IMR-90 (cell line): Measurements from ENCODE around the gene TBC1D16. TPM values are rescaled to one million over a fixed set of nuclear protein-coding genes. Genes with fewer than 3 reads are reported as not detected.
"Not testable (repeated sequence)": the region's sequence is repeated elsewhere in the genome, so short reads cannot be mapped to it uniquely, and the experiment has no call there.

ENCODE experiments used
- ATAC-seq: fragments of 200-7000 bp; cut with Tn5 transposase; 2 replicates; pipeline ENCODE4 v1.9.1; 2020; ENCODE audit warnings: low read depth, mild to moderate bottlenecking, moderate library complexity
- BruUV-seq: library from RNA; stranded (reverse); fragments of 400-500 nt; replicated peaks from 2 replicates; lab custom pipeline; 2021; lab: Mats Ljungman, UMichigan
- CTCF ChIA-PET: fragments of 300-600 bp; formaldehyde crosslinking; extraction: SDS; loops from one replicate; lab custom pipeline; 2021; ENCODE audit warnings: antibody characterized with exemption; lab: Yijun Ruan, JAX
- POLR2A ChIA-PET: fragments of 300-600 bp; sonication (Branson Sonifier 250); formaldehyde crosslinking; loops from one replicate; lab custom pipeline; 2022; ENCODE audit warnings: antibody characterized with exemption; ENCODE audit not compliant: unreplicated experiment; lab: Charles Lee
- DNase-seq: peaks from one replicate; pipeline ENCODE4 v3.0.0; 2013
- H2AFZ ChIP-seq: replicated peaks from 2 replicates; pipeline ENCODE3; 2013; ENCODE audit warnings: low read length, mild to moderate bottlenecking; ENCODE audit not compliant: poor library complexity
- H2AK5ac ChIP-seq: 2 replicates; pipeline ENCODE4 v1.6.1; 2013; ENCODE audit warnings: low read depth, low read length, inconsistent platforms
- H2AK9ac ChIP-seq: replicated peaks from 2 replicates; pipeline ENCODE3; 2013; ENCODE audit warnings: mild to moderate bottlenecking, low read depth, low read length, moderate library complexity; ENCODE audit not compliant: poor library complexity
- H2BK120ac ChIP-seq: 2 replicates; pipeline ENCODE4 v1.6.1; 2013; ENCODE audit warnings: low read depth, low read length, inconsistent platforms
- H2BK15ac ChIP-seq: 3 replicates; pipeline ENCODE4 v1.6.1; 2013; ENCODE audit warnings: low read depth, low read length, inconsistent platforms
- H2BK20ac ChIP-seq: 2 replicates; pipeline ENCODE4 v1.6.1; 2013; ENCODE audit warnings: low read depth, mild to moderate bottlenecking, inconsistent platforms, low read length, moderate library complexity
- H2BK5ac ChIP-seq: 2 replicates; pipeline ENCODE4 v1.6.1; 2013; ENCODE audit warnings: mild to moderate bottlenecking, low read depth, low read length, inconsistent platforms; ENCODE audit not compliant: poor library complexity, severe bottlenecking
- H3K14ac ChIP-seq: replicated peaks from 2 replicates; pipeline ENCODE4 v1.6.1; 2013; ENCODE audit warnings: low read depth, low read length, inconsistent platforms
- H3K18ac ChIP-seq: 2 replicates; pipeline ENCODE4 v1.6.1; 2013; ENCODE audit warnings: low read depth, low read length, control low read depth
- H3K23ac ChIP-seq: 2 replicates; pipeline ENCODE4 v1.6.1; 2013; ENCODE audit warnings: low read depth, low read length, inconsistent platforms
- H3K27ac ChIP-seq: 2 replicates; pipeline ENCODE4 v1.5.1; 2013; ENCODE audit warnings: mild to moderate bottlenecking, control low read depth, low read length; ENCODE audit not compliant: insufficient read depth
- H3K27me3 ChIP-seq: 2 replicates; pipeline ENCODE4 v1.6.1; 2013; ENCODE audit warnings: low read length; ENCODE audit not compliant: control insufficient read depth, insufficient read depth
- H3K36me3 ChIP-seq: 2 replicates; pipeline ENCODE4 v1.6.1; 2013; ENCODE audit warnings: low read length, mixed read lengths; ENCODE audit not compliant: control insufficient read depth, insufficient read depth
- H3K4ac ChIP-seq: 2 replicates; pipeline ENCODE4 v1.6.1; 2013; ENCODE audit warnings: low read depth, low read length, inconsistent platforms
- H3K4me1 ChIP-seq: 2 replicates; pipeline ENCODE4 v1.6.1; 2013; ENCODE audit warnings: low read length, mixed read lengths; ENCODE audit not compliant: control insufficient read depth, insufficient read depth
- H3K4me2 ChIP-seq: 2 replicates; pipeline ENCODE4 v1.6.1; 2013; ENCODE audit warnings: low read depth, mild to moderate bottlenecking, control low read depth, low read length, moderate library complexity
- H3K4me3 ChIP-seq: 2 replicates; pipeline ENCODE4 v1.5.1; 2013; ENCODE audit warnings: low read depth, mild to moderate bottlenecking, control low read depth, low read length, moderate library complexity; ENCODE audit not compliant: insufficient read depth
- H3K56ac ChIP-seq: 2 replicates; pipeline ENCODE4 v1.6.1; 2013; ENCODE audit warnings: low read length, inconsistent platforms; ENCODE audit not compliant: insufficient read depth; ENCODE audit errors: extremely low read depth
- H3K79me1 ChIP-seq, 2 experiments: 2 replicates each; pipeline ENCODE4 v1.6.1; 2013; ENCODE audit warnings: low read length in 2 of 2, inconsistent platforms in 1 of 2, low read depth in 1 of 2
- H3K9ac ChIP-seq: 2 replicates; pipeline ENCODE4 v1.6.1; 2013; ENCODE audit warnings: low read depth, low read length, control low read depth
- H3K9me1 ChIP-seq: 2 replicates; pipeline ENCODE4 v1.6.1; 2013; ENCODE audit warnings: low read length, inconsistent platforms; ENCODE audit not compliant: insufficient read depth
- H3K9me3 ChIP-seq: 2 replicates; pipeline ENCODE4 v1.6.1; 2013; ENCODE audit warnings: low read length; ENCODE audit not compliant: control insufficient read depth, insufficient read depth
- H4K20me1 ChIP-seq: 2 replicates; pipeline ENCODE4 v1.6.1; 2013; ENCODE audit warnings: low read length, inconsistent platforms; ENCODE audit not compliant: insufficient read depth
- H4K5ac ChIP-seq: 2 replicates; pipeline ENCODE4 v1.6.1; 2013; ENCODE audit warnings: mild to moderate bottlenecking, low read depth, low read length, control low read depth
- H4K8ac ChIP-seq, 2 experiments: 2 replicates each; pipeline ENCODE4 v1.6.1; 2013; ENCODE audit warnings: low read depth in 2 of 2, low read length in 2 of 2, control low read depth in 1 of 2, inconsistent platforms in 1 of 2
- H4K91ac ChIP-seq: 2 replicates; pipeline ENCODE4 v1.6.1; 2013; ENCODE audit warnings: low read depth, low read length, inconsistent platforms; ENCODE audit not compliant: insufficient read depth
- WGBS, 2 experiments: methylation state at CpG; one replicate each; pipeline versions ENCODE4 v1.1.5 to v1.1.7; 2013; ENCODE audit warnings: missing lambda C conversion rate in 2 of 2; ENCODE audit not compliant: insufficient read length in 1 of 2; ENCODE audit errors: extremely low coverage in 2 of 2; 5-methylcytosine and 5-hydroxymethylcytosine counted together
- dilution Hi-C: fragments of 300-500 bp; cut with HindIII; formaldehyde crosslinking; loops from one replicate; pipeline ENCODE4 v1.14.3; 2018; ENCODE audit warnings: low sequenced_read_pairs; ENCODE audit not compliant: unreplicated experiment
- in situ Hi-C: fragments of 300-500 bp; cut with MboI; formaldehyde crosslinking; loops from 3 replicates; pipeline ENCODE4 v1.14.3; 2019; ENCODE audit warnings: low sequenced_read_pairs, inconsistent platforms, mixed read lengths
- intact Hi-C: fragments of 100-400 bp; cut with micrococcal nuclease; formaldehyde crosslinking; loops from 2 replicates; pipeline ENCODE4 v1.10.0; 2022
- polyA plus RNA-seq, 3 experiments: library from polyadenylated mRNA; depleted of rRNA; stranded (reverse); fragments of >200 nt; gene quantifications; 2 replicates each; pipeline ENCODE4 v1.2.3, GENCODE V29; 2012; ENCODE audit warnings: low replicate concordance in 1 of 3
- total RNA-seq: library from RNA; depleted of rRNA; stranded (reverse); fragments of >200 nt; gene quantifications from 2 replicates; pipeline ENCODE4 v1.2.3, GENCODE V29; 2012

Gene TBC1D16
- total and polyA plus RNA-seq, 2 of the 4 experiments (the other 2 are of a cell fraction): 10.1 to 16.7 TPM

DNA sequence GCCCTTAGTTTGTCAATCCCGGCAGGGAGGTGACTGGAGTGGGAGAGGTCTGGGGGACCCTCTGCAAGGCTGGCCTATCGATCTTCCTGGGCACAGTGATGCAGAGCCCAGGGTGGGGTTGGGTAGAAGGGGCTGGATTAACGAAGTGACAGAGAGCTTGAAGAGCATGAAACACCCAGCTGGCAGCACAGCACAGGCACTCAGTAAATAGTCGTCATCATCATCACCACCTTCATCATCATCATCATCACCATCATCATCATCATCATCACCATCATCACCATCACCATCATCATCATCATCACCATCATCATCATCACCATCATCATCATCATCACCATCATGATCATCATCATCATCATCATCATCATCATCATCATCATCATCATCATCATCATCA is 142.2 kb downstream of the TBC1D16 start:
- POLR2A ChIA-PET: not testable (repeated sequence)

More for the DNA sequence above, 142.2 kb downstream of the TBC1D16 start:
- intact Hi-C loops, H2AFZ ChIP-seq, H3K4me1 ChIP-seq, H3K18ac ChIP-seq, H2BK120ac ChIP-seq, H2BK5ac ChIP-seq, H2BK15ac ChIP-seq, CTCF ChIA-PET, H4K5ac ChIP-seq, H3K36me3 ChIP-seq, H4K91ac ChIP-seq, DNase-seq, H3K4me3 ChIP-seq, H3K9me3 ChIP-seq, H3K14ac ChIP-seq, H3K4me2 ChIP-seq, H3K27ac ChIP-seq, H3K9ac ChIP-seq, H3K79me1 ChIP-seq, H3K56ac ChIP-seq, H3K4ac ChIP-seq, ATAC-seq, H3K9me1 ChIP-seq, H2BK20ac ChIP-seq, H3K23ac ChIP-seq, H2AK5ac ChIP-seq, H4K8ac ChIP-seq, dilution Hi-C loops, H2AK9ac ChIP-seq, H4K20me1 ChIP-seq, BruUV-seq, in situ Hi-C loops: not testable (repeated sequence)
- WGBS, 2 experiments: 78% methylated on average over 1 of the region's 4 CpGs; no CpG with 5 or more reads in 1 of the 2 experiments
- H3K27me3 ChIP-seq: peaks cover 25% of the 10 kb centered on the region
